T-helper 17 cell (primary cell): ENCODE measurements around the gene CUEDC2. TPM values are rescaled to one million over a fixed set of nuclear protein-coding genes. Genes with fewer than 3 reads are reported as not detected.

Source experiments
- ATAC-seq: fragments of 150-1000 bp; cut with Tn5 transposase; 2 replicates; pipeline ENCODE4 v1.10.0; 2021; ENCODE audit warnings: mild to moderate bottlenecking, moderate library complexity
- DNase-seq, 3 donors: peaks; one replicate each; pipeline versions ENCODE4 v3.0.0 to v3.0.0-alpha.2; 2020 to 2021
- H3K9me3 ChIP-seq: one replicate; pipeline ENCODE4 v1.7.0; 2013; ENCODE audit warnings: low read length, mild to moderate bottlenecking; ENCODE audit not compliant: control insufficient read depth, poor library complexity, severe bottlenecking
- H3K27ac Mint-ChIP-seq: one replicate; pipeline ENCODE4 v1.8.0; 2022; ENCODE audit warnings: mild to moderate bottlenecking, moderate library complexity, mixed read lengths
- H3K27me3 Mint-ChIP-seq: one replicate; pipeline ENCODE4 v1.8.0; 2022; ENCODE audit warnings: mixed read lengths
- H3K36me3 Mint-ChIP-seq: one replicate; pipeline ENCODE4 v1.8.0; 2022; ENCODE audit warnings: low read depth, mixed read lengths
- H3K4me1 Mint-ChIP-seq: one replicate; pipeline ENCODE4 v1.8.0; 2022; ENCODE audit warnings: mild to moderate bottlenecking, mixed read lengths
- H3K4me3 Mint-ChIP-seq: one replicate; pipeline ENCODE4 v1.8.0; 2022; ENCODE audit warnings: mild to moderate bottlenecking, moderate library complexity, mixed read lengths
- total RNA-seq, 4 donors: library from RNA in 2 of 4; stranded (reverse) in 2 of 4; gene quantifications; one replicate each; pipeline ENCODE4 v1.2.3 and lab custom pipeline; 2022 to 2026

Gene CUEDC2
- 10 to 100 TPM; 27.4 to 30.7 TPM for total RNA-seq
- 15.9 to 25.7 reads per million in 2 donors for total RNA-seq (lab: John Stamatoyannopoulos, UW)

GRCh38 chr10:102432162-102432950 is at the start of gene CUEDC2:
Gene CUEDC2 (minus strand): TSS chr10:102432574. CDS start chr10:102425188, 7,386 bp downstream.
- peaks cover 3% of the 10 kb centered on the region for H3K36me3 Mint-ChIP-seq
- peak; percentile 86 to 94 (median 92) for DNase-seq
- peak within 1 kb of the TSS; percentile 94 for H3K4me3 Mint-ChIP-seq
- H3K4me1 Mint-ChIP-seq = peaks cover 45% of the 10 kb centered on the region
- ATAC-seq = peak; percentile 97
- H3K9me3 ChIP-seq = no peaks in the 10 kb centered on the region
- H3K27ac Mint-ChIP-seq = peak within 1 kb of the TSS; percentile 96
- no peaks in the 10 kb centered on the region for H3K27me3 Mint-ChIP-seq

DNA sequence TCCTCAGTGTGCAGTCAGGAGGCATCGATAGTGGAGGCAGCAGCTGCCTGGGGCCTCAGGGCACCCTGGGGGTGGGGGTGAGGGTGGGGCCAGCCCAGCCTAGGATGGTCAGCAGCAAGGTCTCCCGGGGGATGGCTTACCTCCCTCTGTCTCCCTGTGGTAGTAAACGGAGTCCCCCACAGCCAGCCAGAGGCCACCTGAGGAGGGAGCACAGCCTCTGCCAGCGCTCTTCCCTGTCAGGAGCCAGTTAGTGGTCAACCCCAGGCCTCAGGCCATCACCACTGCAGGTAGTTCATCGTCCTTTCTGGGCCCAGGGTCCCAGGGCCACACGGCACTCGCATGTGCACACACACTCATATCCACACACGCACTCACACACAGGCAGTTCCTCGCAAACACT is 48.0 kb upstream of the CUEDC2 start:
- ATAC-seq (no peak), DNase-seq (no peak)
- no peak overlapping the region for H3K27ac Mint-ChIP-seq
- H3K9me3 ChIP-seq = no peaks in the 10 kb centered on the region
- H3K4me1 Mint-ChIP-seq = peaks cover 5% of the 10 kb centered on the region
- H3K36me3 Mint-ChIP-seq = no peaks in the 10 kb centered on the region
- no peak overlapping the region for H3K4me3 Mint-ChIP-seq
- no peaks in the 10 kb centered on the region for H3K27me3 Mint-ChIP-seq

DNA sequence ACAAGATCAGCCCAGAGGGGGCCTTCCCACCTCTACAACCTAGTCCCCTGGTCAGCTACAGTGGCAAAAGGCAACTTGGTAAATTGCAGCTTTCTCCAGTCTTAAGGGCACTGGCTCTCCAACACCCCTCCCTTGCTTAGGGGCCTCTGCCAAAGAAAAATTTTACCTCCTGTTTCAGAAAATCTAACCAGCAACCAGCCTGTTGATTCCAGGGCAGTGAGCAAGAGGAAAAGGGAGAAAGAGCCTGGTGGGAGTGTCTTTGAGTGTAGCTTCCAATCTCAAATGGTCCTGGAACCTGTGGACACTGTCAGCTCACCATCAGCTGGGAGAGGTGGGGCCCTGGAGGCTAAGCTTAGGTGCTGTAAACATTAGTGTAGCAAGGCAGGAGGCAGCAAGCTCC is 47.3 kb upstream of the CUEDC2 start:
- Mint-ChIP-seq H3K36me3 (no peaks in the 10 kb centered on the region), H3K4me1 (peaks cover 5% of the 10 kb centered on the region), H3K27me3 (no peaks in the 10 kb centered on the region), H3K27ac (no peak overlapping the region), H3K4me3 (no peak overlapping the region)
- ATAC-seq = no peak
- DNase-seq = no peak
- no peaks in the 10 kb centered on the region for H3K9me3 ChIP-seq

GRCh38 chr10:102476466-102477141 is 44.2 kb upstream of the CUEDC2 start:
- H3K36me3 Mint-ChIP-seq = no peaks in the 10 kb centered on the region
- peaks cover 15% of the 10 kb centered on the region for H3K4me1 Mint-ChIP-seq
- no peaks in the 10 kb centered on the region for H3K27me3 Mint-ChIP-seq
- H3K27ac Mint-ChIP-seq = peak overlapping the region; percentile 6
- DNase-seq (no peak), ATAC-seq (no peak)
- no peaks in the 10 kb centered on the region for H3K9me3 ChIP-seq
- H3K4me3 Mint-ChIP-seq = no peak overlapping the region

- no peaks in the 10 kb centered on the region for H3K9me3 ChIP-seq
- no peak overlapping the region for H3K4me3 Mint-ChIP-seq
- no peaks in the 10 kb centered on the region for H3K36me3 Mint-ChIP-seq
- ATAC-seq (no peak), DNase-seq (no peak)
- no peaks in the 10 kb centered on the region for H3K27me3 Mint-ChIP-seq
- peak overlapping the region; percentile 57 for H3K27ac Mint-ChIP-seq
- peaks cover 15% of the 10 kb centered on the region for H3K4me1 Mint-ChIP-seq
Measured at GRCh38 chr10:102475451-102476040, 43.2 kb upstream of the CUEDC2 start.

- H3K9me3 ChIP-seq = no peaks in the 10 kb centered on the region
- DNase-seq (no peak), ATAC-seq (peak; percentile 69)
- Mint-ChIP-seq H3K27me3 (no peaks in the 10 kb centered on the region), H3K27ac (peak overlapping the region; percentile 68), H3K4me3 (peak overlapping the region; percentile 78), H3K4me1 (peaks cover 13% of the 10 kb centered on the region), H3K36me3 (no peaks in the 10 kb centered on the region)
Measured at GRCh38 chr10:102473445-102474331, 41.3 kb upstream of the CUEDC2 start.

DNA sequence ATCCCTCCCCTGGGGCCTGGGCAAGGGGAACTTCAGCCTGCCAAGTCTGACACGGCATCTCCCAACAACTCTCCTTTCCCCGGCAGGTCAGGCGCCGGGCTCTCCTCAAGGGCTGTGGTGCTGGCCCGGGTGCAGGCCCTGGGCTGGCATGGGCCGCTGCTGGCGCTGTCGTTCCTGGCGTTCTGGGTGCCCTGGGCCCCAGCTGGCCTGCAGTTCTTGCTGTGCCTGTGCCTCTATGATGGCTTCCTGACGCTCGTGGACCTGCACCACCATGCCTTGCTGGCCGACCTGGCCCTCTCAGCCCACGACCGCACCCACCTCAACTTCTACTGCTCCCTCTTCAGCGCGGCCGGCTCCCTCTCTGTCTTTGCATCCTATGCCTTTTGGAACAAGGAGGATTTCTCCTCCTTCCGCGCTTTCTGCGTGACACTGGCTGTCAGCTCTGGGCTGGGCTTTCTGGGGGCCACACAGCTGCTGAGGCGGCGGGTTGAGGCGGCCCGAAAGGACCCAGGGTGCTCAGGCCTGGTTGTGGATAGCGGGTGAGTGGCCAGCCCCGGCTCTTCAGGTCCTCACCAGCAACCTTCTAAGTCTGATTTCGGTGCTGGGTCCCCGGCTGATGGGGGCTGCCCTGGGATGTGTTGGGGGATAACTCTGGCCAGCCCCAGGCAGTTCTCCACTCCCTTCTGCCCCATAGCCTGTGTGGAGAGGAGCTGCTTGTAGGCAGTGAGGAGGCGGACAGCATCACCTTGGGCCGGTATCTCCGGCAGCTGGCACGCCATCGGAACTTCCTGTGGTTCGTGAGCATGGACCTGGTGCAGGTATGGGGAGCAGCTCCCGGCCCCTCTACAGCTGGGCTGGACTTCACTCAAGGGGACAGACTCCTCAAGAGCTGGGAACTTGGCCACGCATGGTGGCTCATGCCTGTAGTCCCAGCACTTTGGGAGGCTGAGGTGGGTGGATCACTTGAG is 38.5 kb upstream of the CUEDC2 start:
- Mint-ChIP-seq H3K4me1 (peaks cover 16% of the 10 kb centered on the region), H3K4me3 (peak overlapping the region; percentile 63), H3K36me3 (no peaks in the 10 kb centered on the region), H3K27ac (no peak overlapping the region), H3K27me3 (no peaks in the 10 kb centered on the region)
- ATAC-seq (no peak), DNase-seq (no peak)
- no peaks in the 10 kb centered on the region for H3K9me3 ChIP-seq

GRCh38 chr10:102468683-102469082 is 36.3 kb upstream of the CUEDC2 start:
- Mint-ChIP-seq H3K27ac (no peak overlapping the region), H3K4me1 (peaks cover 14% of the 10 kb centered on the region), H3K36me3 (no peaks in the 10 kb centered on the region), H3K27me3 (no peaks in the 10 kb centered on the region), H3K4me3 (no peak overlapping the region)
- ATAC-seq (no peak), DNase-seq (no peak)
- H3K9me3 ChIP-seq = no peaks in the 10 kb centered on the region

DNA sequence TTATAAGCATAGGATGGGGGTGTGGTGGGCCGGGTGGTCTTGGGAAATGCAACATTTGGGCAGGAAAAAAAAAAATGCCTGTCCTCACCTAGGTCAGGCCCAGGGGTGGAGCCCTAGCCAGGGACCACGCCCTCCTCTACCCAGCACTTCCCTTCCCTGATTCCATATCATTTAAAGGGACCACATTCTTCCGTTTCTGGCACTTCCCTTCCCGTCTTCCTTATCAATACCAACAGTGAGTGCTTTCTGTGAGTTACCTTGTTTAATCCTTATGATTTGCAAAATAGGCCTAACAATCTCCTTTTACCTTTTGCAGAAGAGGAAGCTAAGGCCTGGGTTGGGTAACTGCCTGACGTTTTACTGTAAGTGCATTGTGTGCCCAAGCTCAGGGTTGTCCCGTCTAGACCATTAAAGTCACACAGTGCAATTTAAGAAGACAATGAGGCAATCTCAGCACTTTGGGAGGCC is 35.6 kb upstream of the CUEDC2 start:
- ATAC-seq (no peak), DNase-seq (no peak)
- Mint-ChIP-seq H3K4me1 (peaks cover 8% of the 10 kb centered on the region), H3K27me3 (no peaks in the 10 kb centered on the region), H3K27ac (no peak overlapping the region), H3K36me3 (no peaks in the 10 kb centered on the region), H3K4me3 (no peak overlapping the region)
- no peaks in the 10 kb centered on the region for H3K9me3 ChIP-seq

DNA sequence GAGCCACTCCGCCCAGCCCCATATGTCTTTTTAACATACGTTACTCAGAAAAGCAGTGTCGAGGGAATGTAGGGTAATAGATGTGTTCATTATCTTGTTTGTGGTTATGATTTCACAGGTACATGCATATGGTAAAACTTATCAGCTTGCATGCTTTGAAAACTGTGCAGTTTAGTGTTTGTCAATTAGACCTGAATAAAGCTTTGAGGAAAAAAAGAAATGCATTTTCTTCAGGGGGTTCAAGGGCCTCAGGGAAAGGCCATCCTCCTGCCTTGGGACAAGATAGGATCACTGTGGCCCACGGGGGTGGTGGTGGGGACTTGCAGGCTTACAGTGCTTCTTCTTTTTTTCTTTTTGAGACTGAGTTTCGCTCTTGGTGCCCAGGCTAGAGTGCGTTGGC is 34.9 kb upstream of the CUEDC2 start:
- Mint-ChIP-seq H3K4me1 (peaks cover 11% of the 10 kb centered on the region), H3K27ac (no peak overlapping the region), H3K4me3 (no peak overlapping the region), H3K27me3 (no peaks in the 10 kb centered on the region), H3K36me3 (no peaks in the 10 kb centered on the region)
- no peaks in the 10 kb centered on the region for H3K9me3 ChIP-seq
- DNase-seq (no peak), ATAC-seq (no peak)

DNA sequence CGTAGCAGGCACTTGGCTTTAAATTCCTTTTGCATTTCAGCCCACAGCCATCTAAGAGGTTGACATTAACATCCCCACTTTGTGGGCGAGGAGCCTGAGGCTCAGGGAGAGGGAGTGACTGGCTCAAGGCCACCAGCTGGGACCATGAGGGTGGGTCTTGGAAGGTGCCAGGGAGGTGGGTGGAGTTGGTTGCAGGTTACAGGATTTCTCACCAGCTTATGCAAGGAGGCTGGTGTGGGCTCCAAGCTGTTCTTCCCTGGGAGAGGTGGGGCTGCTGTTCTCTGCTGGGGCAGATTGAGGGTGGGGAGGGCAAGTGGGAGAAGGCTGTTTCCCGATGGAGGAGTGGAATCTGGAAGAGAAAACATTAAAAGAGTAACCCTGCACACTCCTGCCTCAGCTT is 33.1 kb upstream of the CUEDC2 start:
- Mint-ChIP-seq H3K4me3 (no peak overlapping the region), H3K27me3 (no peaks in the 10 kb centered on the region)

DNA sequence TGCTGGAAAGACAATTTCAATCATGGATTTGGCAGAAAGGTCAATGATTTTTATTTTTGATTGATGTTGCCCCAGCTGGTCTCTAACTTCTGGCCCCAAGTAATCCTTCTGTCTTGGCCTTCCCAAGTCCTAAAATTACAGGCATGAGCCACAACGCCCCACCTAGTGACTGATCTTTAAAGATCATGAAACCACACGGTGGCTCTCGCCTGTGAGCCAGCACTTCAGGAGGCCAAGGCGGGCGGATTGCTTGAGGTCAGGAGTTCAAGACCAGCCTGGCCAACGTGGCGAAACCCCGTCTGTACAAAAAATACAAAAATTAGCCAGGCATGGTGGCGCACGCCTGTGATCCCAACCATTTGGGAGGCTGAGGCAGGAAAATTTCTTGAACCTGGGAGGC is 31.6 kb upstream of the CUEDC2 start:
- Mint-ChIP-seq H3K4me3 (no peak overlapping the region), H3K36me3 (no peaks in the 10 kb centered on the region), H3K4me1 (peaks cover 25% of the 10 kb centered on the region), H3K27ac (no peak overlapping the region), H3K27me3 (no peaks in the 10 kb centered on the region)
- ATAC-seq (no peak), DNase-seq (no peak)
- no peaks in the 10 kb centered on the region for H3K9me3 ChIP-seq

More for the DNA sequence above, 33.1 kb upstream of the CUEDC2 start:
- DNase-seq (no peak), ATAC-seq (no peak)
- Mint-ChIP-seq H3K36me3 (no peaks in the 10 kb centered on the region), H3K27ac (no peak overlapping the region), H3K4me1 (peaks cover 24% of the 10 kb centered on the region)
- H3K9me3 ChIP-seq = no peaks in the 10 kb centered on the region
